ENCODE results near the gene ULBP2.

DNA sequence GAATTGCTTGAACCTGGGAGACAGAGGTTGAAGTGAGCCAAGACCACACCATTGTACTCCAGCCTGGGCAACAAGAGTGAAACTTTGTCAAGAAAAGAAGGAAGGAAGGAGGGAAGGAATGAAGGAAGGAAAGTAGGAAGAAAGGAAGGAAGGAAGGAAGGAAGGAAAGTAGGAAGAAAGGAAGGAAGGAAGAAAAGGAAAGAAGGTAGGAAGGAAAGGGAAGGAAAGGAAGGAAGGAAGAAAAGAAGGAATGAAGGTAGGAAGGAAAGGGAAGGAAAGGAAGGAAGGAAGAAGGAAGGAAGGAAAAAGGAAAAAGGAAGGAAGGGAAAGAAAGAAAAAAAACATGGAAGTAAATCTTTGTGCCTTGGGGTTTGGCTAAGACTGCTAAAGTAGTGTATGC is 33.6 kb downstream of the ULBP2 start:
- TF ChIP-seq, protein P1, sequence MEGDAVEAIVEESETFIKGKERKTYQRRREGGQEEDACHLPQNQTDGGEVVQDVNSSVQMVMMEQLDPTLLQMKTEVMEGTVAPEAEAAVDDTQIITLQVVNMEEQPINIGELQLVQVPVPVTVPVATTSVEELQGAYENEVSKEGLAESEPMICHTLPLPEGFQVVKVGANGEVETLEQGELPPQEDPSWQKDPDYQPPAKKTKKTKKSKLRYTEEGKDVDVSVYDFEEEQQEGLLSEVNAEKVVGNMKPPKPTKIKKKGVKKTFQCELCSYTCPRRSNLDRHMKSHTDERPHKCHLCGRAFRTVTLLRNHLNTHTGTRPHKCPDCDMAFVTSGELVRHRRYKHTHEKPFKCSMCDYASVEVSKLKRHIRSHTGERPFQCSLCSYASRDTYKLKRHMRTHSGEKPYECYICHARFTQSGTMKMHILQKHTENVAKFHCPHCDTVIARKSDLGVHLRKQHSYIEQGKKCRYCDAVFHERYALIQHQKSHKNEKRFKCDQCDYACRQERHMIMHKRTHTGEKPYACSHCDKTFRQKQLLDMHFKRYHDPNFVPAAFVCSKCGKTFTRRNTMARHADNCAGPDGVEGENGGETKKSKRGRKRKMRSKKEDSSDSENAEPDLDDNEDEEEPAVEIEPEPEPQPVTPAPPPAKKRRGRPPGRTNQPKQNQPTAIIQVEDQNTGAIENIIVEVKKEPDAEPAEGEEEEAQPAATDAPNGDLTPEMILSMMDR (IDR thresholded peaks at IDR 0.05) = no peak
- TF ChIP-seq POLR2A (IDR thresholded peaks at IDR 0.05) = no peak
